Limb (tissue), 2 donors: ENCODE measurements around the gene NEK11.

Experiments used
- DNase-seq, 2 donors: peaks; one replicate each; pipeline ENCODE4 v3.0.0-alpha.2; 2016; ENCODE audit errors: extremely low spot score in 2 of 2

NEK11 gene

GRCh38 chr3:131125684-131126083 is 99.0 kb downstream of the NEK11 start:
- no peak for DNase-seq

GRCh38 chr3:131140891-131141290 is 114.2 kb downstream of the NEK11 start:
- no peak for DNase-seq

- no peak for DNase-seq
Measured at GRCh38 chr3:131141770-131142169, 115.1 kb downstream of the NEK11 start.

- no peak for DNase-seq
Measured at GRCh38 chr3:131142580-131142979, 115.9 kb downstream of the NEK11 start.

GRCh38 chr3:131143802-131144201 is 117.1 kb downstream of the NEK11 start:
- no peak for DNase-seq

- DNase-seq = no peak
Measured at GRCh38 chr3:131147534-131147933, 120.9 kb downstream of the NEK11 start.

- DNase-seq = no peak
Measured at GRCh38 chr3:131158434-131158833, 131.8 kb downstream of the NEK11 start.

- DNase-seq = no peak
Measured at GRCh38 chr3:131162516-131162915, 135.8 kb downstream of the NEK11 start.

- DNase-seq = no peak
Measured at GRCh38 chr3:131167867-131168266, 141.2 kb downstream of the NEK11 start.

- no peak for DNase-seq
Measured at GRCh38 chr3:131169331-131169730, 142.7 kb downstream of the NEK11 start.

GRCh38 chr3:131172502-131173200 is 146.0 kb downstream of the NEK11 start:
- DNase-seq = no peak

- no peak for DNase-seq
Measured at GRCh38 chr3:131174752-131175151, 148.1 kb downstream of the NEK11 start.

- no peak for DNase-seq
Measured at GRCh38 chr3:131178710-131179375, 152.2 kb downstream of the NEK11 start.

GRCh38 chr3:131192701-131193100 is 166.0 kb downstream of the NEK11 start:
- no peak for DNase-seq

- no peak for DNase-seq
Measured at GRCh38 chr3:131193641-131194238, 167.1 kb downstream of the NEK11 start.

- DNase-seq = no peak
Measured at GRCh38 chr3:131194816-131195215, 168.1 kb downstream of the NEK11 start.

- no peak for DNase-seq
Measured at GRCh38 chr3:131200636-131201199, 174.0 kb downstream of the NEK11 start.

- DNase-seq = no peak
Measured at GRCh38 chr3:131216330-131216729, 189.7 kb downstream of the NEK11 start.

- no peak for DNase-seq
Measured at GRCh38 chr3:131216801-131217200, 190.1 kb downstream of the NEK11 start.

- DNase-seq = no peak
Measured at GRCh38 chr3:131217296-131217741, 190.6 kb downstream of the NEK11 start.

GRCh38 chr3:131218196-131218595 is 191.5 kb downstream of the NEK11 start:
- no peak for DNase-seq

GRCh38 chr3:131221731-131222130 is 195.1 kb downstream of the NEK11 start:
- DNase-seq = no peak
